Activated T-helper 2 cell treated with anti-CD3 and anti-CD28 coated beads, Interferon-gamma antibody, Interleukin-2, Interleukin-4, amounts not matched to agents 10 μg/mL and 5 μg/mL and 100 μg/mL, durations not matched to agents 14 hours and 24 hours and 36 hours (primary cell): ENCODE results near the gene DBN1. TPM values are rescaled to one million over a fixed set of nuclear protein-coding genes. Genes with fewer than 3 reads are reported as not detected.
"Not testable (repeated sequence)": the region's sequence is repeated elsewhere in the genome, so short reads cannot be mapped to it uniquely, and the experiment has no call there.

Source experiments
- DNase-seq: peaks from one replicate; pipeline ENCODE4 v3.0.0; 2021; ENCODE audit warnings: low spot score
- H3K27ac Mint-ChIP-seq: one replicate; pipeline ENCODE4 v1.8.0; 2021; ENCODE audit warnings: mixed read lengths
- H3K27me3 Mint-ChIP-seq: one replicate; pipeline ENCODE4 v1.8.0; 2021; ENCODE audit warnings: low read depth, mixed read lengths
- H3K36me3 Mint-ChIP-seq: one replicate; pipeline ENCODE4 v1.8.0; 2021; ENCODE audit warnings: low read depth, mixed read lengths
- H3K4me1 Mint-ChIP-seq: one replicate; pipeline ENCODE4 v1.8.0; 2021; ENCODE audit warnings: low read depth, mixed read lengths
- H3K4me3 Mint-ChIP-seq: one replicate; pipeline ENCODE4 v1.8.0; 2021; ENCODE audit warnings: low read depth, mild to moderate bottlenecking, moderate library complexity, mixed read lengths
- H3K9me3 Mint-ChIP-seq: one replicate; pipeline ENCODE4 v1.8.0; 2021; ENCODE audit warnings: mixed read lengths
- intact Hi-C: fragments of 100-400 bp; cut with micrococcal nuclease; formaldehyde crosslinking; loops from one replicate; pipeline ENCODE4 v1.15.1; 2023
- total RNA-seq: library from RNA; stranded (reverse); gene quantifications from 2 replicates; pipeline ENCODE4 v1.2.3, GENCODE V29; 2022

Gene DBN1
- total RNA-seq, 1 donor from 2014 or later, result 32.9 TPM

GRCh38 chr5:177493795-177494345 is 20.4 kb upstream of the DBN1 start:
- DNase-seq, result no peak
- no peak overlapping the region for H3K4me3 Mint-ChIP-seq
- peak overlapping the region; percentile 69 for H3K27ac Mint-ChIP-seq
- H3K9me3 Mint-ChIP-seq, result no peaks in the 10 kb centered on the region
- H3K4me1 Mint-ChIP-seq, result peaks cover 20% of the 10 kb centered on the region
- peaks cover 32% of the 10 kb centered on the region for H3K36me3 Mint-ChIP-seq
- intact Hi-C loops, result no loop called here
- H3K27me3 Mint-ChIP-seq, result peaks cover 10% of the 10 kb centered on the region

- Mint-ChIP-seq H3K9me3 (no peaks in the 10 kb centered on the region), H3K27ac (peak overlapping the region; percentile 29), H3K4me1 (peaks cover 17% of the 10 kb centered on the region), H3K4me3 (no peak overlapping the region), H3K27me3 (peaks cover 2% of the 10 kb centered on the region), H3K36me3 (peaks cover 39% of the 10 kb centered on the region)
- DNase-seq, result no peak
- intact Hi-C loops, result no loop called here
These were observed 19.4 kb upstream of the DBN1 start for GRCh38 chr5:177492841-177493240.

- intact Hi-C loops, result no loop called here
- no peak overlapping the region for H3K27ac Mint-ChIP-seq
- H3K4me1 Mint-ChIP-seq, result peaks cover 17% of the 10 kb centered on the region
- H3K4me3 Mint-ChIP-seq, result no peak overlapping the region
- no peak for DNase-seq
- no peaks in the 10 kb centered on the region for H3K9me3 Mint-ChIP-seq
- peaks cover 43% of the 10 kb centered on the region for H3K36me3 Mint-ChIP-seq
- H3K27me3 Mint-ChIP-seq, result no peaks in the 10 kb centered on the region
These were observed 18.7 kb upstream of the DBN1 start for GRCh38 chr5:177491983-177492746.

GRCh38 chr5:177491429-177491945 is 18.1 kb upstream of the DBN1 start:
- Mint-ChIP-seq H3K27me3 (no peaks in the 10 kb centered on the region), H3K4me3 (no peak overlapping the region), H3K36me3 (peaks cover 45% of the 10 kb centered on the region), H3K4me1 (peaks cover 17% of the 10 kb centered on the region), H3K27ac (no peak overlapping the region), H3K9me3 (no peaks in the 10 kb centered on the region)
- intact Hi-C loops, result no loop called here
- DNase-seq, result peak; percentile 26

- peaks cover 13% of the 10 kb centered on the region for H3K4me1 Mint-ChIP-seq
- intact Hi-C loops, result no loop called here
- peaks cover 45% of the 10 kb centered on the region for H3K36me3 Mint-ChIP-seq
- no peak for DNase-seq
- H3K27ac Mint-ChIP-seq, result no peak overlapping the region
- H3K4me3 Mint-ChIP-seq, result no peak overlapping the region
- no peaks in the 10 kb centered on the region for H3K27me3 Mint-ChIP-seq
- no peaks in the 10 kb centered on the region for H3K9me3 Mint-ChIP-seq
These were observed 17.6 kb upstream of the DBN1 start for GRCh38 chr5:177490992-177491391.

GRCh38 chr5:177490311-177490991 is 17.0 kb upstream of the DBN1 start:
- Mint-ChIP-seq H3K36me3 (peaks cover 48% of the 10 kb centered on the region), H3K9me3 (no peaks in the 10 kb centered on the region), H3K27ac (no peak overlapping the region), H3K4me1 (peaks cover 12% of the 10 kb centered on the region), H3K4me3 (no peak overlapping the region), H3K27me3 (no peaks in the 10 kb centered on the region)
- intact Hi-C loops, result no loop called here
- no peak for DNase-seq

- intact Hi-C loops, result no loop called here
- Mint-ChIP-seq H3K27ac (no peak overlapping the region), H3K27me3 (no peaks in the 10 kb centered on the region), H3K9me3 (no peaks in the 10 kb centered on the region), H3K36me3 (peaks cover 55% of the 10 kb centered on the region), H3K4me1 (peaks cover 8% of the 10 kb centered on the region), H3K4me3 (no peak overlapping the region)
- no peak for DNase-seq
These were observed 15.8 kb upstream of the DBN1 start for GRCh38 chr5:177489119-177489716.

- intact Hi-C loops, result no loop called here
- H3K27ac Mint-ChIP-seq, result no peak overlapping the region
These were observed 14.5 kb upstream of the DBN1 start for GRCh38 chr5:177487975-177488374.

GRCh38 chr5:177487144-177487543 is 13.7 kb upstream of the DBN1 start:
- no peaks in the 10 kb centered on the region for H3K9me3 Mint-ChIP-seq

More at GRCh38 chr5:177487975-177488374, 14.5 kb upstream of the DBN1 start:
- no peak overlapping the region for H3K4me3 Mint-ChIP-seq
- DNase-seq, result no peak
- H3K27me3 Mint-ChIP-seq, result no peaks in the 10 kb centered on the region
- H3K4me1 Mint-ChIP-seq, result peaks cover 2% of the 10 kb centered on the region
- H3K36me3 Mint-ChIP-seq, result peaks cover 56% of the 10 kb centered on the region
- H3K9me3 Mint-ChIP-seq, result no peaks in the 10 kb centered on the region

GRCh38 chr5:177486256-177486655 is 12.8 kb upstream of the DBN1 start:
- Mint-ChIP-seq H3K36me3 (peaks cover 46% of the 10 kb centered on the region), H3K27ac (no peak overlapping the region), H3K27me3 (no peaks in the 10 kb centered on the region), H3K4me3 (no peak overlapping the region), H3K4me1 (peaks cover 2% of the 10 kb centered on the region), H3K9me3 (no peaks in the 10 kb centered on the region)
- DNase-seq, result no peak
- intact Hi-C loops, result no loop called here

More at GRCh38 chr5:177487144-177487543, 13.7 kb upstream of the DBN1 start:
- intact Hi-C loops, result no loop called here
- Mint-ChIP-seq H3K27me3 (no peaks in the 10 kb centered on the region), H3K4me1 (peaks cover 2% of the 10 kb centered on the region), H3K36me3 (peaks cover 51% of the 10 kb centered on the region), H3K4me3 (no peak overlapping the region), H3K27ac (no peak overlapping the region)
- DNase-seq, result no peak

- intact Hi-C loops, H3K4me3 Mint-ChIP-seq, H3K27me3 Mint-ChIP-seq, H3K9me3 Mint-ChIP-seq, DNase-seq, H3K4me1 Mint-ChIP-seq, H3K27ac Mint-ChIP-seq: not testable (repeated sequence)
- H3K36me3 Mint-ChIP-seq, result peaks cover 42% of the 10 kb centered on the region
These were observed 12.3 kb upstream of the DBN1 start for GRCh38 chr5:177485753-177486152.

- Mint-ChIP-seq H3K4me3 (no peak overlapping the region), H3K4me1 (peaks cover 4% of the 10 kb centered on the region), H3K9me3 (no peaks in the 10 kb centered on the region), H3K27me3 (no peaks in the 10 kb centered on the region), H3K36me3 (peaks cover 35% of the 10 kb centered on the region), H3K27ac (no peak overlapping the region)
- DNase-seq, result no peak
- intact Hi-C loops, result no loop called here
These were observed 11.6 kb upstream of the DBN1 start for GRCh38 chr5:177484902-177485549.
